Measurements from ENCODE around the gene CCL19. TPM values are rescaled to one million over a fixed set of nuclear protein-coding genes. Genes with fewer than 3 reads are reported as not detected.

CCL19 gene
- total and polyA plus RNA-seq, 4 experiments from 2014 or later, result not detected

DNA sequence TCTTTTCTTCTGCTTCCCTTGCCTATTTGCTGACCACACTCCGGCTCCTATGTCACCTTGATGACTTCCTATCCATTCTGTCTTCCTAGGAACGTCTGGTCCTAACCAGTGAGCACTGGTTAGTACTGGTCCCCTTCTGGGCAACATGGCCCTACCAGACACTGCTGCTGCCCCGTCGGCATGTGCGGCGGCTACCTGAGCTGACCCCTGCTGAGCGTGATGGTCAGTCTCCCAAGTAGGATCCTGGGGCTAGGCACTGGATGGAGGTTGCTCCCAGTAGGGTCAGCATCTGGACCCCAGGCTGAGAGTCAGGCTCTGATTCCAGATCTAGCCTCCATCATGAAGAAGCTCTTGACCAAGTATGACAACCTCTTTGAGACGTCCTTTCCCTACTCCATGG lies 42.4 kb downstream of the CCL19 start:
- Mint-ChIP-seq H3K36me3 (peaks cover 37 to 54% of the 10 kb centered on the region in 2 donors), H3K4me1 (peaks cover 36 to 69% (median 45%) of the 10 kb centered on the region in 4 donors), H3K27ac (peak overlapping the region in 4 of 7 donors; percentile 62 to 92 (median 74)), H3K9me3 (no peaks in the 10 kb centered on the region), H3K27me3 (no peaks in the 10 kb centered on the region), H3K4me3 (peak overlapping the region in 7 of 8 donors; percentile 58 to 95 (median 70))
- Histone ChIP-seq H3K27ac (ENCODE audit: low read depth, low read length) (no peak overlapping the region), H3K4me3 (ENCODE audit: low read length in 2 of 2) (peak overlapping the region in 1 of 2 donors; percentile 87), H3K36me3 (ENCODE audit: insufficient read depth, low read length) (peaks cover 35% of the 10 kb centered on the region), H3K4me1 (ENCODE audit: insufficient read depth, low read length) (peaks cover 50% of the 10 kb centered on the region), H3K9me3 (ENCODE audit: control insufficient read depth in 1 of 2, low read length in 2 of 2) (no peaks in the 10 kb centered on the region), H3K27me3 (ENCODE audit: insufficient read depth, low read length) (no peaks in the 10 kb centered on the region)
- ChIA-PET POLR2A (ENCODE audit: partially characterized antibody) (interaction anchor here (3.2 to 22.1 kb wide), 3 partner anchors 11 to 54 kb away, joined by 10 to 484 read pairs (median 193); partner anchors contain the start of genes CCL27, IL11RA and SIGMAR1), CTCF (ENCODE audit: partially characterized antibody) (interaction anchor here (4.8 to 12.6 kb wide), 3 partner anchors 13 to 52 kb away, joined by 60 to 191 read pairs (median 168); partner anchors contain the start of genes CCL27 and SIGMAR1)
- intact Hi-C loops (cut with micrococcal nuclease), result loop anchor here (5.0 kb wide), 1 partner anchor 36 kb away; the partner anchor contains the start of gene RPP25L
- DNase-seq, result no peak

DNA sequence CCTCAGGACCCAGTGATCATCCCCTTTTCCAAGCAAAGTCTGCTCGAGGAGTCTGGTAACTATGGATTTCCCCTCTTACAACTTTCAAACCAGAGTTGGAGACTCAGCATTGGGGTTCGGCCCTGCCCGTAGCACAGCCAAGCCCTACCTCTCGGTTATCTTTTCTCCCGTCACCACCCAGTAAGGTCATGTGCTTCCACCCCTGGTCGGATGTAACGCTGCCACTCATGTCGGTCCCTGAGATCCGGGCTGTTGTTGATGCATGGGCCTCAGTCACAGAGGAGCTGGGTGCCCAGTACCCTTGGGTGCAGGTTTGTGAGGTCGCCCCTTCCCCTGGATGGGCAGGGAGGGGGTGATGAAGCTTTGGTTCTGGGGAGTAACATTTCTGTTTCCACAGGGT lies 43.4 kb downstream of the CCL19 start:
- ChIA-PET POLR2A (ENCODE audit: partially characterized antibody) (interaction anchor here (1.8 to 22.1 kb wide), 6 partner anchors 12 to 55 kb away, joined by 6 to 484 read pairs (median 20); partner anchors contain the start of genes CCL27, DCTN3, IL11RA and RPP25L), CTCF (ENCODE audit: partially characterized antibody) (interaction anchor here (0.8 to 12.6 kb wide), 8 partner anchors 10 to 53 kb away, joined by 4 to 191 read pairs (median 14); partner anchors contain the start of genes ARID3C, CCL27, DCTN3 and SIGMAR1)
- H3K4me1 Mint-ChIP-seq, result peaks cover 29 to 61% (median 39%) of the 10 kb centered on the region in 4 donors
- Histone ChIP-seq H3K9me3 (ENCODE audit: control insufficient read depth in 1 of 2, low read length in 2 of 2) (no peaks in the 10 kb centered on the region), H3K36me3 (ENCODE audit: insufficient read depth, low read length) (peaks cover 35% of the 10 kb centered on the region), H3K4me3 (ENCODE audit: low read length in 2 of 2) (peak overlapping the region; percentile 83 to 87), H3K27me3 (ENCODE audit: insufficient read depth, low read length) (no peaks in the 10 kb centered on the region), H3K4me1 (ENCODE audit: insufficient read depth, low read length) (peaks cover 40% of the 10 kb centered on the region), H3K27ac (ENCODE audit: low read depth, low read length) (peak overlapping the region; percentile 84)
- peak in 2 of 5 donors; percentile 20 to 53 for DNase-seq
- no peaks in the 10 kb centered on the region for H3K9me3 Mint-ChIP-seq
- intact Hi-C loops (cut with micrococcal nuclease), result loop anchor here (5.0 kb wide), 1 partner anchor 35 kb away; the partner anchor contains the start of gene RPP25L
- peak overlapping the region; percentile 93 to 97 (median 95) for H3K4me3 Mint-ChIP-seq
- no peaks in the 10 kb centered on the region for H3K27me3 Mint-ChIP-seq
- H3K27ac Mint-ChIP-seq, result peak overlapping the region; percentile 89 to 96 (median 93)
- H3K36me3 Mint-ChIP-seq, result peaks cover 37 to 54% of the 10 kb centered on the region in 2 donors

DNA sequence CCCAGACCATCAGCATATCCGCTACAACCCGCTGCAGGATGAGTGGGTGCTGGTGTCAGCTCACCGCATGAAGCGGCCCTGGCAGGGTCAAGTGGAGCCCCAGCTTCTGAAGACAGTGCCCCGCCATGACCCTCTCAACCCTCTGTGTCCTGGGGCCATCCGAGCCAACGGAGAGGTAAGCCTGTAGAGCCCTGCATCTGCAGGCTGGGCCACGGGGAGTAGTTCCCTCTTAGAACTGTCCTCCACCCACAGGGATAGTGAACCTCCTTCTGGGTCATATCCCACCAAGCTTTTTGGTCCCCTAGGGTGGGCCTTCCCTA lies 44.0 kb downstream of the CCL19 start:
- intact Hi-C loops (cut with micrococcal nuclease), result loop anchor here (5.0 kb wide), 1 partner anchor 35 kb away; the partner anchor contains the start of gene RPP25L
- no peaks in the 10 kb centered on the region for H3K9me3 Mint-ChIP-seq
- peaks cover 23 to 55% (median 33%) of the 10 kb centered on the region in 4 donors for H3K4me1 Mint-ChIP-seq
- Histone ChIP-seq H3K4me1 (ENCODE audit: insufficient read depth, low read length) (peaks cover 33% of the 10 kb centered on the region), H3K27ac (ENCODE audit: low read depth, low read length) (peak overlapping the region; percentile 84), H3K4me3 (ENCODE audit: low read length in 2 of 2) (peak overlapping the region; percentile 83 to 87), H3K9me3 (ENCODE audit: control insufficient read depth in 1 of 2, low read length in 2 of 2) (no peaks in the 10 kb centered on the region), H3K27me3 (ENCODE audit: insufficient read depth, low read length) (no peaks in the 10 kb centered on the region), H3K36me3 (ENCODE audit: insufficient read depth, low read length) (peaks cover 35% of the 10 kb centered on the region)
- peak overlapping the region; percentile 89 to 96 (median 93) for H3K27ac Mint-ChIP-seq
- no peaks in the 10 kb centered on the region for H3K27me3 Mint-ChIP-seq
- ChIA-PET POLR2A (ENCODE audit: partially characterized antibody) (interaction anchor here (1.4 to 22.1 kb wide), 8 partner anchors 12 to 270 kb away, joined by 5 to 484 read pairs (median 14); partner anchors contain the start of genes CCL27, DCTN3, IL11RA and MYORG), CTCF (ENCODE audit: partially characterized antibody) (interaction anchor here (0.8 to 12.6 kb wide), 15 partner anchors 10 to 56 kb away, joined by 3 to 191 read pairs (median 5); partner anchors contain the start of genes ARID3C, CCL27, DCTN3 and RPP25L)
- peak in 1 of 5 donors; percentile 50 for DNase-seq
- peak overlapping the region; percentile 93 to 97 (median 95) for H3K4me3 Mint-ChIP-seq
- H3K36me3 Mint-ChIP-seq, result peaks cover 33 to 52% of the 10 kb centered on the region in 2 donors

DNA sequence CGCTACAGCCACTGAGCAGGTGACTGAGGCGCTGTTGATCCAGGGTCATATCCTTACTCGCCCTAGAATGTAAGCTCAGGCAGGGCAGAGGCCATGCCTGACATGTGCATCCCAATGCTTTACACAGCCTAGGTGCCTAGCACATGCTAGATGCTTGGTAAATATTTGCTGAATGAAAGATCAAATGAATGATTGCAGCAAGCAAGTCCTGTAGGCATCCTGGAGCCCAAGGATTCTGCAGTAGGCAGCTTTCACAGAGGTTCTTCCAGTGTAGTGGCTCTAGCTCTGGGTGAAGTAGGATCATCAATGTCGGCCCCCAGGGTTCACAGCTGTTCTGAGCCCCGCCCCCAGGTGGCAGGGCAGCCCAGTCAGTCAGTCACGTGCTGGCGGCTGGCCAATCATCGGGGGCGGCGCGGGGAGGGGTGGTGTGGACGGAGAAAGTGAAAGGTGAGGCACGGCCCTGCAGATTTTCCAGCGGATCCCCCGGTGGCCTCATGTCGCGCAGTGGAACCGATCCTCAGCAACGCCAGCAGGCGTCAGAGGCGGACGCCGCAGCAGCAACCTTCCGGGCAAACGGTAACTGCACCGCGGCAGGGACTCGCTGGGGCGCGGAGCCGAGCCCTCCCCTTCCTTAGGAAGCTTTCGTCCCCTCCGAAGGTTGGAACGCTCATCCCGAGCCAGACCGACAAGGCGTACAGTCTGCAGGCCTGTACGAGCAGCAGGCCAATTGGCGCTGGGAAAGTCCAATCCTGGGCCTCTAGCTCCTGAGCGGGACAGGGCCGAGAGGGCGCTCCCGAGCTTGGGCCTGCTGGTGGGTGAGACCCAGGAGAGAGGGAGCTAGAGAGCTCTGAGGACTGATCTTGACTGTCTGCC lies 44.6 kb downstream of the CCL19 start, which contains the start of gene GALT:
Gene GALT (plus strand): TSS at position 465 of the 873 bp plus-strand sequence. CDS start 30 bp downstream, at position 495.
- Histone ChIP-seq H3K9me3 (ENCODE audit: control insufficient read depth in 1 of 2, low read length in 2 of 2) (no peaks in the 10 kb centered on the region), H3K4me3 (ENCODE audit: low read length in 2 of 2) (peak within 1 kb of the TSS; percentile 83 to 87), H3K27me3 (ENCODE audit: insufficient read depth, low read length) (no peaks in the 10 kb centered on the region), H3K36me3 (ENCODE audit: insufficient read depth, low read length) (peaks cover 33% of the 10 kb centered on the region), H3K27ac (ENCODE audit: low read depth, low read length) (peak within 1 kb of the TSS; percentile 84), H3K4me1 (ENCODE audit: insufficient read depth, low read length) (peaks cover 28% of the 10 kb centered on the region)
- Mint-ChIP-seq H3K4me3 (peak within 1 kb of the TSS; percentile 93 to 97 (median 95)), H3K4me1 (peaks cover 23 to 49% (median 31%) of the 10 kb centered on the region in 4 donors), H3K27me3 (no peaks in the 10 kb centered on the region), H3K9me3 (no peaks in the 10 kb centered on the region), H3K27ac (peak within 1 kb of the TSS; percentile 89 to 96 (median 93)), H3K36me3 (peaks cover 33 to 49% of the 10 kb centered on the region in 2 donors)
- CTCF ChIA-PET (ENCODE audit: partially characterized antibody), result interaction anchor here (0.8 to 12.6 kb wide), 16 partner anchors 11 to 55 kb away, joined by 3 to 191 read pairs (median 4); partner anchors contain the start of genes ARID3C, CCL27, DCTN3 and RPP25L
- intact Hi-C loops (cut with micrococcal nuclease), result loop anchor here (1.0 to 5.0 kb wide), 5 partner anchors 9 to 958 kb away; partner anchors contain the start of genes RPP25L and SIGMAR1
- POLR2A ChIA-PET (ENCODE audit: partially characterized antibody), result interaction anchor here (0.8 to 22.1 kb wide), 9 partner anchors 11 to 269 kb away, joined by 3 to 484 read pairs (median 10); partner anchors contain the start of genes CCL27, DCTN3, IL11RA and MYORG
- peak; percentile 92 to 96 (median 94) for DNase-seq

DNA sequence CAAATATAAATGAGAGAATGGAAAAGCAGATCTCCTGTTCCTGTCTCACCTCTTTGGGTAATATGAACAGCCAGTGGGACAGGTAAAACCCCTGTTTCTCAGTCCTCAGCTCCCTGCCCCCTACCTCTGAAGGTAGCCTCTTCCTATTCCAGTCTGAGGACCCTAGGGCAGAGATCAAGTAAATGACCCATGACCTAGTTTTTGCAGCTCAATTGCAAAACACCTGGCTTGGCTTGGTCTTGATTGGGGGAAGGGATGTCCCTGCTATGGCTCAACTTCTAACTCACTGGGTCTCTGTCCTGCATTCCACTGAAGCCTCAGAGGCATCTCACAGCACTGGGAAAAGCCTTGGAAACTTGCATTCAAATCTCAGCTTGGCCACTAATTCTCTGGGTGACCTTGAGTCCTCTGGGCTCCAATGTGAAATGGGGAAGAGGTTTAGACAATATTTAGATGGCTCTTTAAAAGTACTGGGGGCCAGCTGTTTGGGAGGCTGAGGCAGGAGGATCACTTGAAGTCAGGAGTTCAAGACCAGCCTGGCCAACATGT lies 46.2 kb downstream of the CCL19 start:
- Histone ChIP-seq H3K4me3 (ENCODE audit: low read length in 2 of 2) (no peak overlapping the region), H3K36me3 (ENCODE audit: insufficient read depth, low read length) (peaks cover 17% of the 10 kb centered on the region), H3K4me1 (ENCODE audit: insufficient read depth, low read length) (peaks cover 27% of the 10 kb centered on the region), H3K27ac (ENCODE audit: low read depth, low read length) (no peak overlapping the region), H3K9me3 (ENCODE audit: control insufficient read depth in 1 of 2, low read length in 2 of 2) (no peaks in the 10 kb centered on the region), H3K27me3 (ENCODE audit: insufficient read depth, low read length) (no peaks in the 10 kb centered on the region)
- Mint-ChIP-seq H3K9me3 (no peaks in the 10 kb centered on the region), H3K4me1 (peaks cover 23 to 41% (median 31%) of the 10 kb centered on the region in 4 donors), H3K4me3 (peak overlapping the region in 1 of 8 donors; percentile 10), H3K36me3 (peaks cover 25 to 36% of the 10 kb centered on the region in 2 donors), H3K27ac (peak overlapping the region in 1 of 7 donors; percentile 51), H3K27me3 (no peaks in the 10 kb centered on the region)
- POLR2A ChIA-PET (ENCODE audit: partially characterized antibody), result interaction anchor here (7.6 to 22.1 kb wide), 2 partner anchors 9 to 15 kb away, joined by 193 to 484 read pairs; partner anchors contain the start of genes CCL27, IL11RA and SIGMAR1
- intact Hi-C loops (cut with micrococcal nuclease), result loop anchor here (5.0 kb wide), 1 partner anchor 33 kb away; the partner anchor contains the start of gene RPP25L
- no peak for DNase-seq
- CTCF ChIA-PET (ENCODE audit: partially characterized antibody), result interaction anchor here (2.6 to 12.6 kb wide), 4 partner anchors 9 to 56 kb away, joined by 19 to 191 read pairs (median 114); partner anchors contain the start of genes CCL27 and SIGMAR1

DNA sequence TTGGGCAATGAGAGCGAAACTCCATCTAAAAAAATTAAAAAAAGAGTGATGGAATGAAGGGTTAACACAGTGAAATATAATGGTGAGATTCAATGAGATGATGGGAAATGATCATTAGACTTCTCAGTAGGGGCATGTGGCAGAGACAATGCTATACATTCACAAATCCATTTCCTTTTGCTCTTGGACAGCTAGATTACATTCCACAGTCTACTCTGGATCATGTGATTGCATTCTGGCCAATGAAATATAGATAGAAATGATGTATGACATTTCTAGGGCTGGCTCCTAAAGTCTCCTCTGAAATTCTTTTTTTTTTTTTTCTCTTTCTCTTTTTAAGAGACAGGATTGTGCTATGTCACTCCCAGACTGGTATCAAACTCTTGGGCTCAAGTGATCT lies 48.4 kb downstream of the CCL19 start:
- ChIA-PET CTCF (ENCODE audit: partially characterized antibody) (interaction anchor here (0.9 to 12.6 kb wide), 5 partner anchors 7 to 60 kb away, joined by 4 to 191 read pairs (median 7); partner anchors contain the start of genes CCL27, DCTN3 and SIGMAR1), POLR2A (ENCODE audit: partially characterized antibody) (interaction anchor here (0.6 to 22.1 kb wide), 3 partner anchors 7 to 535 kb away, joined by 4 to 484 read pairs (median 193); partner anchors contain the start of genes CCL27, IL11RA and SIGMAR1)
- peaks cover 22% of the 10 kb centered on the region for H3K4me1 ChIP-seq (ENCODE audit: insufficient read depth, low read length)
- H3K4me1 Mint-ChIP-seq, result peaks cover 20 to 32% (median 25%) of the 10 kb centered on the region in 4 donors
- H3K4me3 Mint-ChIP-seq, result no peak overlapping the region
- H3K36me3 Mint-ChIP-seq, result peaks cover 5 to 15% of the 10 kb centered on the region in 2 donors
- no peaks in the 10 kb centered on the region for H3K9me3 ChIP-seq (ENCODE audit: control insufficient read depth in 1 of 2, low read length in 2 of 2)
- DNase-seq, result no peak
- no peak overlapping the region for H3K27ac Mint-ChIP-seq
- H3K9me3 Mint-ChIP-seq, result no peaks in the 10 kb centered on the region
- H3K27me3 ChIP-seq (ENCODE audit: insufficient read depth, low read length), result no peaks in the 10 kb centered on the region
- H3K27me3 Mint-ChIP-seq, result no peaks in the 10 kb centered on the region
- no peak overlapping the region for H3K4me3 ChIP-seq (ENCODE audit: low read length in 2 of 2)
- intact Hi-C loops (cut with micrococcal nuclease), result no loop called here
- no peaks in the 10 kb centered on the region for H3K36me3 ChIP-seq (ENCODE audit: insufficient read depth, low read length)
- no peak overlapping the region for H3K27ac ChIP-seq (ENCODE audit: low read depth, low read length)

Measured in CD4-positive, alpha-beta memory T cell (primary cell).